K562 (cell line): ENCODE measurements around the gene ANK3. TPM values are rescaled to one million over a fixed set of nuclear protein-coding genes. Genes with fewer than 3 reads are reported as not detected.
A peak's percentile ranks its signal among the peaks of the same experiment; 100 is the strongest.

Source experiments
- DACH1 ChIP-seq: fragments of 450-650 bp; IDR thresholded peaks from 2 replicates; pipeline ENCODE4 v1.6.1; 2018; ENCODE audit not compliant: partially characterized antibody
- FOXK2 ChIP-seq, 2 experiments: fragments of 450-650 bp; IDR thresholded peaks in 1 of 2; conservative IDR thresholded peaks in 1 of 2; 2 replicates each; pipeline ENCODE4 v1.6.1; 2016; ENCODE audit warnings: low read depth in 2 of 2, mild to moderate bottlenecking in 1 of 2
- LEF1 ChIP-seq: fragments of 450-650 bp; IDR thresholded peaks from 2 replicates; pipeline ENCODE4 v1.6.1; 2016; ENCODE audit warnings: mild to moderate bottlenecking
- POLR2G ChIP-seq: fragments of 200-400 bp; formaldehyde crosslinking; IDR thresholded peaks from 2 replicates; pipeline ENCODE4 v1.6.1; 2017; ENCODE audit warnings: low read depth, mild to moderate bottlenecking, antibody characterized with exemption, low read length, moderate library complexity
- RBM25 ChIP-seq: fragments of 200-400 bp; formaldehyde crosslinking; IDR thresholded peaks from 2 replicates; pipeline ENCODE4 v1.6.1; 2018; ENCODE audit warnings: low read length, low read depth, moderate library complexity; ENCODE audit not compliant: severe bottlenecking
- THRAP3 ChIP-seq: fragments of 450-650 bp; IDR thresholded peaks from 2 replicates; pipeline ENCODE4 v1.6.1; 2016; ENCODE audit warnings: mild to moderate bottlenecking, inconsistent platforms, borderline replicate concordance
- ZBED1 ChIP-seq: IDR thresholded peaks from 2 replicates; pipeline ENCODE4 v1.6.1; 2014
- ZNF174 ChIP-seq: fragments of 250-450 bp; sonication (Bioruptor Pico); IDR thresholded peaks from 2 replicates; pipeline ENCODE4 v1.4.0; 2020; ENCODE audit warnings: mild to moderate bottlenecking
- ZNF324 ChIP-seq: fragments of 250-450 bp; sonication (Bioruptor Pico); IDR thresholded peaks from 2 replicates; pipeline ENCODE4 v1.4.0; 2020; ENCODE audit warnings: mild to moderate bottlenecking
- polyA plus RNA-seq, 8 experiments: library from polyadenylated mRNA; depleted of rRNA in 4 of 8; stranded (reverse) in 5 of 8; unstranded in 3 of 8; fragments of >200 nt; fragmentation: Nextera tagmentation in 2 of 8; fragmentation: Illumina TruSeq in 1 of 8; extraction: Ambion mirVana in 2 of 8; extraction: Trizol in 1 of 8; gene quantifications; 2 replicates each; pipeline versions ENCODE4 v1.2.1 to v1.2.3, GENCODE V29; 2011 to 2014; ENCODE audit warnings: inconsistent platforms in 1 of 8, missing spikeins in 1 of 8
- total RNA-seq, 7 experiments: library from RNA; depleted of rRNA in 6 of 7; stranded (reverse); fragments of >200 nt in 6 of 7; fragmentation: Illumina TruSeq in 2 of 7; extraction: Trizol in 2 of 7; gene quantifications; 2 replicates each; pipeline versions ENCODE4 v1.2.1 to v1.2.3, GENCODE V29; 2011 to 2021; ENCODE audit warnings: low replicate concordance in 1 of 7
- TF ChIP-seq, protein P1 (sequence below): fragments of 250-450 bp; sonication (Bioruptor Pico); IDR thresholded peaks from 2 replicates; pipeline ENCODE4 v1.6.1; 2021; ENCODE audit warnings: mild to moderate bottlenecking
- TF ChIP-seq, protein P2 (sequence below): sonication (generic); formaldehyde crosslinking; IDR thresholded peaks from 2 replicates; pipeline ENCODE4 v1.8.1; 2023; ENCODE audit warnings: mild to moderate bottlenecking, missing genetic modification reagents
- TF ChIP-seq, protein P3 (sequence below): fragments of 450-650 bp; IDR thresholded peaks from 2 replicates; pipeline ENCODE4 v1.6.1; 2016; ENCODE audit warnings: mild to moderate bottlenecking, moderate library complexity
- TF ChIP-seq, protein P4 (sequence below): fragments of 450-650 bp; formaldehyde crosslinking; IDR thresholded peaks from 2 replicates; pipeline ENCODE4 v1.4.0; 2020; ENCODE audit warnings: mild to moderate bottlenecking, moderate library complexity

Gene ANK3
- total and polyA plus RNA-seq, 9 of the 15 experiments (the other 6 are each of a cell fraction or from before 2014, with no cell fraction given) = 10.0 to 32.3 (median 17.9) TPM

DNA sequence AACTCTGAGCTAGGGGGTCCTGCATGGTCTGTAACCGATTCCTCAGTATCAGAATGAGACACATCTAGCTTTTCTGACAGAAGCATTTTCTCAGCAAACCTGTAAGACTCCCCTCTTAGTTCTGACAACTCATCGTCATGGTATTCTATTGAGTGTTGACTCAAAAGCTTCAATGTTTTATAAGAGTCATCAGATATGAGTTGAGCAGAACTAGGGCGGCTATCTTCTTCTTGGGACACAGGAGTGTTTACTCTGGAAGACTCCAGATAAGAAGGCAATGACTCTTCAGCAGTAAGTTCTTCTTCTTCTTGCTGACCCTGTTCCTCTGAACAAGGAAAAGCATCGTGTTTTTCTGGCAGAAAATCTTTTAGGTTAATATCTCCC is 316.3 kb downstream of the ANK3 start (continued):
- TF ChIP-seq, protein P1, sequence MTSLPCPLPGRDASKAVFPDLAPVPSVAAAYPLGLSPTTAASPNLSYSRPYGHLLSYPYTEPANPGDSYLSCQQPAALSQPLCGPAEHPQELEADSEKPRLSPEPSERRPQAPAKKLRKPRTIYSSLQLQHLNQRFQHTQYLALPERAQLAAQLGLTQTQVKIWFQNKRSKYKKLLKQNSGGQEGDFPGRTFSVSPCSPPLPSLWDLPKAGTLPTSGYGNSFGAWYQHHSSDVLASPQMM (CRISPR knock-in tag) = no peak
- TF ChIP-seq ZBED1 (no peak), LEF1 (peak; percentile 62), RBM25 (no peak), ZNF174 (CRISPR knock-in tag) (no peak), POLR2G (no peak), DACH1 (no peak), ZNF324 (CRISPR knock-in tag) (no peak), FOXK2 (conservative IDR thresholded peaks at IDR 0.05 in 1 of 2, IDR thresholded peaks at IDR 0.05 in 1 of 2; ENCODE audit: low read depth in 2 of 2) (peak; percentile 35 to 57; a peak in 2 of 4 replicates), THRAP3 (no peak)
- TF ChIP-seq, protein P2, sequence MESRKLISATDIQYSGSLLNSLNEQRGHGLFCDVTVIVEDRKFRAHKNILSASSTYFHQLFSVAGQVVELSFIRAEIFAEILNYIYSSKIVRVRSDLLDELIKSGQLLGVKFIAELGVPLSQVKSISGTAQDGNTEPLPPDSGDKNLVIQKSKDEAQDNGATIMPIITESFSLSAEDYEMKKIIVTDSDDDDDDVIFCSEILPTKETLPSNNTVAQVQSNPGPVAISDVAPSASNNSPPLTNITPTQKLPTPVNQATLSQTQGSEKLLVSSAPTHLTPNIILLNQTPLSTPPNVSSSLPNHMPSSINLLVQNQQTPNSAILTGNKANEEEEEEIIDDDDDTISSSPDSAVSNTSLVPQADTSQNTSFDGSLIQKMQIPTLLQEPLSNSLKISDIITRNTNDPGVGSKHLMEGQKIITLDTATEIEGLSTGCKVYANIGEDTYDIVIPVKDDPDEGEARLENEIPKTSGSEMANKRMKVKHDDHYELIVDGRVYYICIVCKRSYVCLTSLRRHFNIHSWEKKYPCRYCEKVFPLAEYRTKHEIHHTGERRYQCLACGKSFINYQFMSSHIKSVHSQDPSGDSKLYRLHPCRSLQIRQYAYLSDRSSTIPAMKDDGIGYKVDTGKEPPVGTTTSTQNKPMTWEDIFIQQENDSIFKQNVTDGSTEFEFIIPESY = no peak
- TF ChIP-seq, protein P3, sequence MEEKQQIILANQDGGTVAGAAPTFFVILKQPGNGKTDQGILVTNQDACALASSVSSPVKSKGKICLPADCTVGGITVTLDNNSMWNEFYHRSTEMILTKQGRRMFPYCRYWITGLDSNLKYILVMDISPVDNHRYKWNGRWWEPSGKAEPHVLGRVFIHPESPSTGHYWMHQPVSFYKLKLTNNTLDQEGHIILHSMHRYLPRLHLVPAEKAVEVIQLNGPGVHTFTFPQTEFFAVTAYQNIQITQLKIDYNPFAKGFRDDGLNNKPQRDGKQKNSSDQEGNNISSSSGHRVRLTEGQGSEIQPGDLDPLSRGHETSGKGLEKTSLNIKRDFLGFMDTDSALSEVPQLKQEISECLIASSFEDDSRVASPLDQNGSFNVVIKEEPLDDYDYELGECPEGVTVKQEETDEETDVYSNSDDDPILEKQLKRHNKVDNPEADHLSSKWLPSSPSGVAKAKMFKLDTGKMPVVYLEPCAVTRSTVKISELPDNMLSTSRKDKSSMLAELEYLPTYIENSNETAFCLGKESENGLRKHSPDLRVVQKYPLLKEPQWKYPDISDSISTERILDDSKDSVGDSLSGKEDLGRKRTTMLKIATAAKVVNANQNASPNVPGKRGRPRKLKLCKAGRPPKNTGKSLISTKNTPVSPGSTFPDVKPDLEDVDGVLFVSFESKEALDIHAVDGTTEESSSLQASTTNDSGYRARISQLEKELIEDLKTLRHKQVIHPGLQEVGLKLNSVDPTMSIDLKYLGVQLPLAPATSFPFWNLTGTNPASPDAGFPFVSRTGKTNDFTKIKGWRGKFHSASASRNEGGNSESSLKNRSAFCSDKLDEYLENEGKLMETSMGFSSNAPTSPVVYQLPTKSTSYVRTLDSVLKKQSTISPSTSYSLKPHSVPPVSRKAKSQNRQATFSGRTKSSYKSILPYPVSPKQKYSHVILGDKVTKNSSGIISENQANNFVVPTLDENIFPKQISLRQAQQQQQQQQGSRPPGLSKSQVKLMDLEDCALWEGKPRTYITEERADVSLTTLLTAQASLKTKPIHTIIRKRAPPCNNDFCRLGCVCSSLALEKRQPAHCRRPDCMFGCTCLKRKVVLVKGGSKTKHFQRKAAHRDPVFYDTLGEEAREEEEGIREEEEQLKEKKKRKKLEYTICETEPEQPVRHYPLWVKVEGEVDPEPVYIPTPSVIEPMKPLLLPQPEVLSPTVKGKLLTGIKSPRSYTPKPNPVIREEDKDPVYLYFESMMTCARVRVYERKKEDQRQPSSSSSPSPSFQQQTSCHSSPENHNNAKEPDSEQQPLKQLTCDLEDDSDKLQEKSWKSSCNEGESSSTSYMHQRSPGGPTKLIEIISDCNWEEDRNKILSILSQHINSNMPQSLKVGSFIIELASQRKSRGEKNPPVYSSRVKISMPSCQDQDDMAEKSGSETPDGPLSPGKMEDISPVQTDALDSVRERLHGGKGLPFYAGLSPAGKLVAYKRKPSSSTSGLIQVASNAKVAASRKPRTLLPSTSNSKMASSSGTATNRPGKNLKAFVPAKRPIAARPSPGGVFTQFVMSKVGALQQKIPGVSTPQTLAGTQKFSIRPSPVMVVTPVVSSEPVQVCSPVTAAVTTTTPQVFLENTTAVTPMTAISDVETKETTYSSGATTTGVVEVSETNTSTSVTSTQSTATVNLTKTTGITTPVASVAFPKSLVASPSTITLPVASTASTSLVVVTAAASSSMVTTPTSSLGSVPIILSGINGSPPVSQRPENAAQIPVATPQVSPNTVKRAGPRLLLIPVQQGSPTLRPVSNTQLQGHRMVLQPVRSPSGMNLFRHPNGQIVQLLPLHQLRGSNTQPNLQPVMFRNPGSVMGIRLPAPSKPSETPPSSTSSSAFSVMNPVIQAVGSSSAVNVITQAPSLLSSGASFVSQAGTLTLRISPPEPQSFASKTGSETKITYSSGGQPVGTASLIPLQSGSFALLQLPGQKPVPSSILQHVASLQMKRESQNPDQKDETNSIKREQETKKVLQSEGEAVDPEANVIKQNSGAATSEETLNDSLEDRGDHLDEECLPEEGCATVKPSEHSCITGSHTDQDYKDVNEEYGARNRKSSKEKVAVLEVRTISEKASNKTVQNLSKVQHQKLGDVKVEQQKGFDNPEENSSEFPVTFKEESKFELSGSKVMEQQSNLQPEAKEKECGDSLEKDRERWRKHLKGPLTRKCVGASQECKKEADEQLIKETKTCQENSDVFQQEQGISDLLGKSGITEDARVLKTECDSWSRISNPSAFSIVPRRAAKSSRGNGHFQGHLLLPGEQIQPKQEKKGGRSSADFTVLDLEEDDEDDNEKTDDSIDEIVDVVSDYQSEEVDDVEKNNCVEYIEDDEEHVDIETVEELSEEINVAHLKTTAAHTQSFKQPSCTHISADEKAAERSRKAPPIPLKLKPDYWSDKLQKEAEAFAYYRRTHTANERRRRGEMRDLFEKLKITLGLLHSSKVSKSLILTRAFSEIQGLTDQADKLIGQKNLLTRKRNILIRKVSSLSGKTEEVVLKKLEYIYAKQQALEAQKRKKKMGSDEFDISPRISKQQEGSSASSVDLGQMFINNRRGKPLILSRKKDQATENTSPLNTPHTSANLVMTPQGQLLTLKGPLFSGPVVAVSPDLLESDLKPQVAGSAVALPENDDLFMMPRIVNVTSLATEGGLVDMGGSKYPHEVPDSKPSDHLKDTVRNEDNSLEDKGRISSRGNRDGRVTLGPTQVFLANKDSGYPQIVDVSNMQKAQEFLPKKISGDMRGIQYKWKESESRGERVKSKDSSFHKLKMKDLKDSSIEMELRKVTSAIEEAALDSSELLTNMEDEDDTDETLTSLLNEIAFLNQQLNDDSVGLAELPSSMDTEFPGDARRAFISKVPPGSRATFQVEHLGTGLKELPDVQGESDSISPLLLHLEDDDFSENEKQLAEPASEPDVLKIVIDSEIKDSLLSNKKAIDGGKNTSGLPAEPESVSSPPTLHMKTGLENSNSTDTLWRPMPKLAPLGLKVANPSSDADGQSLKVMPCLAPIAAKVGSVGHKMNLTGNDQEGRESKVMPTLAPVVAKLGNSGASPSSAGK = no peak
- TF ChIP-seq, protein P4, sequence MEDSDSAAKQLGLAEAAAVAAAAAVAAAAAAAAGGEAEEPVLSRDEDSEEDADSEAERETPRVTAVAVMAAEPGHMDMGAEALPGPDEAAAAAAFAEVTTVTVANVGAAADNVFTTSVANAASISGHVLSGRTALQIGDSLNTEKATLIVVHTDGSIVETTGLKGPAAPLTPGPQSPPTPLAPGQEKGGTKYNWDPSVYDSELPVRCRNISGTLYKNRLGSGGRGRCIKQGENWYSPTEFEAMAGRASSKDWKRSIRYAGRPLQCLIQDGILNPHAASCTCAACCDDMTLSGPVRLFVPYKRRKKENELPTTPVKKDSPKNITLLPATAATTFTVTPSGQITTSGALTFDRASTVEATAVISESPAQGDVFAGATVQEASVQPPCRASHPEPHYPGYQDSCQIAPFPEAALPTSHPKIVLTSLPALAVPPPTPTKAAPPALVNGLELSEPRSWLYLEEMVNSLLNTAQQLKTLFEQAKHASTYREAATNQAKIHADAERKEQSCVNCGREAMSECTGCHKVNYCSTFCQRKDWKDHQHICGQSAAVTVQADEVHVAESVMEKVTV = no peak
